Fibroblast of villous mesenchyme (primary cell): ENCODE data around the gene ATXN7L2. TPM values are rescaled to one million over a fixed set of nuclear protein-coding genes. Genes with fewer than 3 reads are reported as not detected.

Experiments used
- DNase-seq: peaks from one replicate; pipeline ENCODE4 v3.0.0-alpha.2; 2010; ENCODE audit warnings: low read depth
- H3K4me3 ChIP-seq: 2 replicates; pipeline ENCODE4 v1.5.1; 2011; ENCODE audit warnings: low read depth, mild to moderate bottlenecking, low read length
- total RNA-seq: library from RNA; depleted of rRNA; stranded (reverse); fragments of >200 nt; gene quantifications from 2 replicates; pipeline ENCODE4 v1.2.3, GENCODE V29; 2012
- TF ChIP-seq, protein P1 (sequence below): IDR thresholded peaks from 2 replicates; pipeline ENCODE4 v1.5.1; 2012; ENCODE audit warnings: low read depth, mild to moderate bottlenecking, low read length; ENCODE audit not compliant: insufficient read depth

Gene ATXN7L2
- total RNA-seq, 1 donor: 4.7 TPM

DNA sequence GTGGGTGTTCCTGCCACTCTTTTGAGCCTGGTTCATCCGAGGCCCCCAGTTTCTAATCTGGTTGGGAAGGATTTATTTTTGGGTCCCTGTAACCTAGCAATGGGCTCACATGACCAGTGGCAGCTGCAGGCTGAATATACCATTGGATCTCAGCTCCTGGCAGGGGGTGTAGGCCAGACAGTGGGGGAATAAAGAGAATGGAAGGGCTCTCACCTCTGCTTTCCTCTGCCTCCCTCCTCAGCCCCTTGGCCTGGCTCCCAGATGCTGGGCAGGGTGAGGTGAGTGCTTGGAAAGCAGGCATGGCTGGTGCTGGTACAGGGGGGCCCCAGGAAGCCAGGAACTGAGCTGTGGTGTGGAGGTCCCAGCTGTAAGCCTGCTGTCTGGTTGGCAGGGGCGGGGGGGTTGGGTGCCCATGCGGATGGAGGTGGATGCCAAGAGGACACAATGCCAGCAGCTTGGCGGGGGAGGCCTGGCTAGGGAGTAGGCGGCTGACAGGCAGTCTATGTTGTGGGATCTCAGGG lies 52.3 kb downstream of the ATXN7L2 start:
- TF ChIP-seq, protein P1, sequence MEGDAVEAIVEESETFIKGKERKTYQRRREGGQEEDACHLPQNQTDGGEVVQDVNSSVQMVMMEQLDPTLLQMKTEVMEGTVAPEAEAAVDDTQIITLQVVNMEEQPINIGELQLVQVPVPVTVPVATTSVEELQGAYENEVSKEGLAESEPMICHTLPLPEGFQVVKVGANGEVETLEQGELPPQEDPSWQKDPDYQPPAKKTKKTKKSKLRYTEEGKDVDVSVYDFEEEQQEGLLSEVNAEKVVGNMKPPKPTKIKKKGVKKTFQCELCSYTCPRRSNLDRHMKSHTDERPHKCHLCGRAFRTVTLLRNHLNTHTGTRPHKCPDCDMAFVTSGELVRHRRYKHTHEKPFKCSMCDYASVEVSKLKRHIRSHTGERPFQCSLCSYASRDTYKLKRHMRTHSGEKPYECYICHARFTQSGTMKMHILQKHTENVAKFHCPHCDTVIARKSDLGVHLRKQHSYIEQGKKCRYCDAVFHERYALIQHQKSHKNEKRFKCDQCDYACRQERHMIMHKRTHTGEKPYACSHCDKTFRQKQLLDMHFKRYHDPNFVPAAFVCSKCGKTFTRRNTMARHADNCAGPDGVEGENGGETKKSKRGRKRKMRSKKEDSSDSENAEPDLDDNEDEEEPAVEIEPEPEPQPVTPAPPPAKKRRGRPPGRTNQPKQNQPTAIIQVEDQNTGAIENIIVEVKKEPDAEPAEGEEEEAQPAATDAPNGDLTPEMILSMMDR: no peak
- no peak for DNase-seq
- no peak overlapping the region for H3K4me3 ChIP-seq

DNA sequence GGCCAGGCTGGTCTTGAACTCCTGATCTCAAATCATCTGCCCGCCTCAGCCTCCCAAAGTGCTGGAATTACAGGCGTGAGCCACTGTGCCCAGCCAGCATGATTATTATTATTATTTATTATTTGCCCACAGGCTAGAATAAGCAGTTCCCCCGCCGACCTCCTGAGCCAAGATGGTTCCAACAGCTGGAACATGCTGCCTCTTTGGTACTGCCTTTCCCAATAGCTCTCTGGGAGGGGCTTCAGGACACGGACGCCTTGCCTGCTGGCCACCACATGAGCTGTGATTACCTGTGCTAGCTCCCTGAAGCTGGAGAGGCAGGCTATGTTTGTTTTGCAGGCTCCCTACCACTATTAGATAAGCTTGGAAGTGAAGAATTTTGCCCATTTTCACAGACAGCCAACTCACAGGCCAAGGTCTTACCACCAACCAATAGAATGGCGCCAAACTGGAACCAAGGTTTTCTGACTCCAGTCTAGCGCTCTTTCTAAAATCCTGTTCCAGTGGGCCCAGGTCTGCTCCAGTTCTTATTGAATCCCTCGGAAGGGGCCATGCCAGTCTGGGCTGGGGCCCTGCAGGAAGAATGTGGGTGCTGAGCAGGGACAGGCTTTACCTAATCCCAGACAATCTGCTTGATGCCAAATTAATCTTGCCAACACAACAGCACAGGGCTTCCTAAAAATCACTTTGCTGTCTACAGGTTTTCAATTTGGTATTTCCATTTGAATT lies 53.9 kb downstream of the ATXN7L2 start:
- no peak for DNase-seq
- no peak overlapping the region for H3K4me3 ChIP-seq
- TF ChIP-seq, protein P1: no peak

DNA sequence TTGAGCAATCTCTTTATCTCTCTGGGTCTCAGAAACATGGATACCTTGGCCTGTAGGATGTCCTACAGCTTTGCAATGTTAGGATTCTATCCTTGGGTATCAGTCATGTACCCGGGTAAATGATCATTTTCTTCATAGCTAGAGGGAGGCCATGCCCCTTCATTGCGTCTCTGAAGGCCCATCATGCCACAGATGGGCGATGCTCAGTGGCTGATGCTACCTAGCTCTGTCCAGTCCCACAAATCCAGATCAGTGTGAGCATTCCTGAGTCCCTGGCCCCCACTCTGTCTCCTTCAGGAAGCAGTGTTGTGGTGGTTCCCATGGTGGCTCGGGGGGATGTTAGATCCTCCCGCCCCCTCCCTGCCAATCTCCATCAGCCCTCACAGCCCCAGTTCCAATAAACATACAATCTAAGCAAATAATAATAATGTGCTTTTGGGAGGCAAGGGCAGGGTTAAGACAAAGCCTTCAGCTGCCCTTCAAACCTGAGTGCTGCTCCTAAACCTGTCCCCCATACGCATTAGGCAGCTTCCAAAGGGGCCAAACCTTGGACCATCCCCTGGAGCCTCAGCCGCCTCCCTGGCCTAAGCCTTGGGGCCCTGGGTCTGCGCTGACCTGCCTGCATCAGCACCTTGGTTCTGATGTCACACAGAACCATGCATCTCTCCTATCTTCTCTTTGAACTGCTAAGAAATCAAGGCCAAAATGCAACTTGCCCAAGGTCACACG lies 55.3 kb downstream of the ATXN7L2 start:
- no peak for DNase-seq
- TF ChIP-seq, protein P1: no peak
- H3K4me3 ChIP-seq: no peak overlapping the region

DNA sequence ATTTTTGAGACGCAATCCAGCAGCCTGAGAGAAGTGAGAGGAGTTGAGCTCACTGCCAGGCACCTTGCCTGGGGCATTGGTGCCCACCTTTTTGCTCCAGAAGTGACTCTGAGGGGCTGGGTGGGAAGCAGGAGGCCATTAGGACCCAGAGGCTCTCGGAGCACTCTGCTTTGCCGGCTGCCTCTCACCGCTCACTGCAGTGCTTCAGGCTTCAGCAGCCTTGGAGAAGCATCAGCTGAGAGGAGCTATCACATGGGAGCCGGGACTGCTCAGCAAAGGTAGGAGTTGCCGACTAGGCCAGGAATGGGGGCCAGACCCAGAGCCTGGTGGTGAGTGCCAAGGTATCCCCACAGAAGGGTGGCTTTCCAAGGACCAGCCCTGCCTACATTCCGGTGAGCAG lies 56.0 kb downstream of the ATXN7L2 start, which contains the start of gene GPR61:
Gene GPR61 (plus strand): TSS at position 197 of the 400 bp plus-strand sequence. CDS start 3,151 bp downstream, outside the sequence.
- TF ChIP-seq, protein P1: no peak
- no peak for DNase-seq
- no peak within 1 kb of the TSS for H3K4me3 ChIP-seq

DNA sequence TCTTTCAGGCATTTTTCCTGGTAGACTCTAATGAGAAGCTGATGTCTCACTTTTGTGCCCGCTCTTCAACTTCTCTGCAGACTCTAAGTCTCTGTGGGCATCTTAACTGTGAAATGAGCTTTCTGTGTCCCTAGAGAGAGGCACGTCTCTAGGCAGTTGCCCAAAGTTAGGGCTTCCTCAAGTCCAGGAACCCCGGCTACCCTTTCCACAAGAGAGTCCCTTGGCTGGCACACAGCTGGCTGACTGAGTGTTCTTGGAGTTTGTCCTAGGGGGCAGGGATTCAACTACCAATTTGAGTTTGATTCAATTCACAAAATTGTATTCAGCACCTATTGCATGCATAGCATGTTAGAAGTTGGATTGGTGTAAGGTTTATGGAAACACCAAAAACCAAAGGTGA lies 57.4 kb downstream of the ATXN7L2 start:
- TF ChIP-seq, protein P1: no peak
- no peak overlapping the region for H3K4me3 ChIP-seq
- no peak for DNase-seq

Other genes with a start within 250 kb of the ATXN7L2 start
- gene CELSR2, start 234.4 kb upstream of the ATXN7L2 start, total RNA-seq: 1.3 TPM in 2 replicates
- gene PSRC1, start 200.8 kb upstream of the ATXN7L2 start, total RNA-seq: 14.2 and 23.3 TPM in 2 replicates
- not detected in 2 replicates for gene MYBPHL, start 176.9 kb upstream of the ATXN7L2 start, total RNA-seq
- 38.4 and 41.9 TPM in 2 replicates for gene SORT1, start 86.0 kb upstream of the ATXN7L2 start, total RNA-seq
- gene PSMA5, start 57.5 kb upstream of the ATXN7L2 start, total RNA-seq: 70.2 and 119 TPM in 2 replicates
- 4.5 and 10.8 TPM in 2 replicates for gene SYPL2, start 17.4 kb upstream of the ATXN7L2 start, total RNA-seq
- gene CYB561D1, start 10.2 kb downstream of the ATXN7L2 start, total RNA-seq: 4.7 and 6.1 TPM in 2 replicates
- gene AMIGO1, start 25.8 kb downstream of the ATXN7L2 start, total RNA-seq: 0.97 and 3.5 TPM in 2 replicates
- gene GPR61, start 56.0 kb downstream of the ATXN7L2 start, total RNA-seq: under 0.01 TPM in 1 of 2 replicates, not detected in the other
- gene GNAI3, start 64.7 kb downstream of the ATXN7L2 start, total RNA-seq: 14.2 and 17.3 TPM in 2 replicates
- under 0.01 and 0.43 TPM in 2 replicates for gene GNAT2, start 135.7 kb downstream of the ATXN7L2 start, total RNA-seq
- 90.5 and 107 TPM in 2 replicates for gene AMPD2, start 135.9 kb downstream of the ATXN7L2 start, total RNA-seq
- 11.7 and 15.1 TPM in 2 replicates for gene GSTM4, start 172.2 kb downstream of the ATXN7L2 start, total RNA-seq
- 16.8 and 19.0 TPM in 2 replicates for gene GSTM2, start 184.2 kb downstream of the ATXN7L2 start, total RNA-seq
- gene GSTM1, start 203.9 kb downstream of the ATXN7L2 start, total RNA-seq: 0.86 TPM in 1 of 2 replicates, not detected in the other
- 5.8 and 9.1 TPM in 2 replicates for gene GSTM5, start 228.3 kb downstream of the ATXN7L2 start, total RNA-seq